ENCODE data around the gene AOX1. TPM values are rescaled to one million over a fixed set of nuclear protein-coding genes. Genes with fewer than 3 reads are reported as not detected.

AOX1 gene
- total RNA-seq, 1 experiment from 2014 or later, result 0.71 TPM

Other genes starting within 250 kb of the AOX1 start
- gene KCTD18, start 75.9 kb upstream of the AOX1 start, total RNA-seq (2021; ENCODE audit: unreplicated experiment), result 12.8 TPM
- 25.4 TPM for gene SGO2, start 59.8 kb upstream of the AOX1 start, total RNA-seq (2021; ENCODE audit: unreplicated experiment)
- gene BZW1, start 225.9 kb downstream of the AOX1 start, total RNA-seq (2021; ENCODE audit: unreplicated experiment), result 454 TPM